NCI-H1092 treated with DMSO at 0.1 percent for 48 hours (cell line): ENCODE results near the gene SSTR1.
"Not testable (repeated sequence)": the region's sequence is repeated elsewhere in the genome, so short reads cannot be mapped to it uniquely, and the experiment has no call there.

Experiments
- DNase-seq: peaks from one replicate; lab custom pipeline; 2025; lab: John Stamatoyannopoulos, UW

The SSTR1 gene, protein sequence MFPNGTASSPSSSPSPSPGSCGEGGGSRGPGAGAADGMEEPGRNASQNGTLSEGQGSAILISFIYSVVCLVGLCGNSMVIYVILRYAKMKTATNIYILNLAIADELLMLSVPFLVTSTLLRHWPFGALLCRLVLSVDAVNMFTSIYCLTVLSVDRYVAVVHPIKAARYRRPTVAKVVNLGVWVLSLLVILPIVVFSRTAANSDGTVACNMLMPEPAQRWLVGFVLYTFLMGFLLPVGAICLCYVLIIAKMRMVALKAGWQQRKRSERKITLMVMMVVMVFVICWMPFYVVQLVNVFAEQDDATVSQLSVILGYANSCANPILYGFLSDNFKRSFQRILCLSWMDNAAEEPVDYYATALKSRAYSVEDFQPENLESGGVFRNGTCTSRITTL

DNA sequence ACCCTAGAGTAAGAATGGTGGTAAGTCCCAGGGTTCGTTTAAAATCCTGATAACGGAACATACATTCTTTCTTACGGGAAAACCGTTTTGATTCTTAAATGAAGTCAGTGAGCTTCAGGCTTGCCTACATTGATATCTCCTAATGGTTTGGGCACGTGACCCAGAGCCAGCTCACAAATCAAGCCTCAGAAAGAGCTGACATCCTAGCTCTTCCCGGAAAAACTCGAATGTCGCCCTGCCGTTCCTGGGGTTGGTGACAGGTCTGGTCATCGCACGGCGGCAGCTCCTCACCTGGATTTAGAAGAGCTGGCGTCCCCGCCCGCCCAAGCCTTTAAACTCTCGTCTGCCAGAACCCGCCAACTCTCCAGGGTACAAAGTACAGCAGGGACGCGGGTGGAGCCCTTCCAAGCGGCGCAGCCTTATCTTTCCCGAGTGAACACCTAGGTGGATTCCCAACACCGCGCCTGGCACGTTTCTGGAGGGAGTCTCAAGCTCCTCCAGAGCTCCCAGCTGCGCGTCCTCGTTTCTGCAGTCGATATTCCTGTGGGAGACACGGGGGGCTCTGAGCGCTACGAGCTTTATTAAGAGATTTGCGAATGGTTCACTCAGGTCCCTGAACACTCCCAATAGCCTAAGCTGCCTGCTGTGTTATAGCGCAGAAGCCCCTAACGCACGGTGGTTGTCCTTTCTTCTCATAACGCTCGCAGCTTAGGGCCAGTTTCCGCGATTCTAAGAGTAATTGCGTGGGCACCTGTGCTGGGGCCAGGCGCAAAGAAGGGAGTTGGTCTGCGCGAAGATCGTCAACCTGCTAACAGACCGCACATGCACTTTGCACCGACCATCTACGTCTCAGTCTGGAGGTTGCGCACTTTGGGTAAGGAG is at the start of gene SSTR1:
Gene SSTR1, plus strand, starts transcription at position 169 of the 882 bp plus-strand sequence. CDS start 1,486 bp downstream, outside the sequence.
- DNase-seq, result no peak

GRCh38 chr14:38158468-38158867 is 49.2 kb upstream of the SSTR1 start:
- DNase-seq, result no peak

- DNase-seq, result no peak
Measured at GRCh38 chr14:38168416-38168815, 39.3 kb upstream of the SSTR1 start.

DNA sequence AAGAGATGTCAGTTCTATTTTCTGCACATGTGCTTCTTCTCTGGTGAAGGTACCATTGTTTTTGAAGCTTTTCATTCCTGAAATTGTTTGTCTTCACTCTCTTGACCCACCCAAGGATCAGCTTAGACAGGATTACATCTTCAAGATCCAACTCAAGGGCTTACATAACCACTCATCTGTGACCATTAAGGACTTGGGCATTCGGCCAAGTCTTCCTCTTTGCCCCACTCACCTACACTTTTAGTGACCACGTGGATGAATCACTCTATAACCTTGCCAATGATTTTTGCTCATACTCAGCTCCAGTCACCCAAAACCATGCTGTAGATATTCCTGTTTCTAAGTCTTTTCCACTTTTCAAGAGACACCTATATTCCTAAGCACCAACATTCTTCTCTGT is 36.5 kb upstream of the SSTR1 start:
- no peak for DNase-seq

DNA sequence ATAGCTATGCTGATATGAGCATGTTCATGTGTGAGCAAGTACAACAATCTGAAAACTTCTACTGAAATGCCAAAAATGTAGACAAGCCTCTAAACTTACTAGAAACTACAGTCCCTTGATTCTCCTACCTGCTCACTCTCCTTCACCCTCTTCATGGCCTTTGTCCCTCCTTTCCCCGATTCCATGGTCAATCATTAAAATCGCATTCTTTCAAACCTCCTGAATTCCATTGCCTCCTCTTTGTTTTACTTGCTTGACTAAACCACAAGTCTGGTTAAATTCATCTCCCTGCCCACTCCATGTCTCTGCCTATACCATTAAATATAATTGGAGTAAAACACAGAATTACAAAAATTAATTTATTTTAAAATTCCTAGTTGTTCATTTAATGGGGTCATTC is 33.0 kb upstream of the SSTR1 start:
- DNase-seq, result no peak

- no peak for DNase-seq
Measured at GRCh38 chr14:38175658-38176057, 32.0 kb upstream of the SSTR1 start.

DNA sequence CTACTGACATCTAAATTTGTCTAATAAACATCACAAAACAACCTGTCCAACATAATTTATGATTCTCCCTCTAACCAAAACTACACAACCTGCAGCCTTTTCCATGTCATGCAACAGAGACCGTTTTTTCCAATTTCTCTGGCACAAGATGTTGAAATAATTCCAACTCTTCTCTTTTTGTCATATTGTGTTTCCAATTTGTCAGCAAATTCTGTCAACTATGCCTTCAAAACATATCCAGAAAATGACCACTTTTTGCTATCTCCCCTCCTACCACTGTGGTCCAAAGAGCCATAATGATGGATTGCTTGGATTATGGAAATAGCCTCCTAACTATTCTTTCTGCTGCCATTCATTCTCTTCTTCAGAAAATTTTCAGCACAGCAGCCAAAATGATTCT is 31.3 kb upstream of the SSTR1 start:
- DNase-seq, result no peak

- no peak for DNase-seq
Measured at GRCh38 chr14:38184132-38184531, 23.6 kb upstream of the SSTR1 start.

DNA sequence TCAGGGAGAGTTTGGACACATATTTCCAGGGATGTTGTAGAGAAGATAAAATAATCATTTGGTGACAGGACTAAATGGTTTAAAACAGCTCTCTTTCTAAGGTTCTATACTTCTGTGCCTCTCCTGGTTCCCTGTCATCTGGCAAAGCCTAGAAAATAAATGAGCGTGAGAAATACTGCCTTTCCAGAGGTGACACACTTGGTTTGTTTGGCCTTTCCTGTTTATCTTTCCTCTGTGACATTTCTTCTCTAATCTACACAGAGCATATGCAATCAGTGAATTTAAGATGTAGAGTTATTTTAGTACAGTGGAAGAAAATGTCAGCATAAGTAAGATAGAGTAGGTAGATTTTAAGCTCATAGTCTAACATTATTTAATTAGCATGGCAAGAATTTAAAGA is 22.0 kb upstream of the SSTR1 start:
- DNase-seq, result no peak

- DNase-seq, result no peak
Measured at GRCh38 chr14:38186216-38186615, 21.5 kb upstream of the SSTR1 start.

GRCh38 chr14:38187528-38187927 is 20.2 kb upstream of the SSTR1 start:
- no peak for DNase-seq

- no peak for DNase-seq
Measured at GRCh38 chr14:38189930-38190726, 17.6 kb upstream of the SSTR1 start.

DNA sequence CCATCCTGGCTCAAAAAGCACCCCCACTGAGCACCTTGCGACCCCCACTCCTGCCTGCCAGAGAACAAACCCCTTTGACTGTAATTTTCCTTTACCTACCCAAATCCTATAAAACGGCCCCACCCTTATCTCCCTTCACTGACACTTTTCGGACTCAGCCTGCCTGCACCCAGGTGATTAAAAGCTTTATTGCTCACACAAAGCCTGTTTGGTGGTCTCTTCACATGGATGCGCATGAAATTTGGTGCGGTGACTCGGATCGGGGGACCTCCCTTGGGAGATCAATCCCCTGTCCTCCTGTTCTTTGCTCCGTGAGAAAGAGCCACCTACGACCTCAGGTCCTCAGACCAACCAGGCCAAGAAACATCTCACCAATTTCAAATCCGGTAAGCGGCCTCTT is 16.9 kb upstream of the SSTR1 start:
- DNase-seq, result not testable (repeated sequence)

DNA sequence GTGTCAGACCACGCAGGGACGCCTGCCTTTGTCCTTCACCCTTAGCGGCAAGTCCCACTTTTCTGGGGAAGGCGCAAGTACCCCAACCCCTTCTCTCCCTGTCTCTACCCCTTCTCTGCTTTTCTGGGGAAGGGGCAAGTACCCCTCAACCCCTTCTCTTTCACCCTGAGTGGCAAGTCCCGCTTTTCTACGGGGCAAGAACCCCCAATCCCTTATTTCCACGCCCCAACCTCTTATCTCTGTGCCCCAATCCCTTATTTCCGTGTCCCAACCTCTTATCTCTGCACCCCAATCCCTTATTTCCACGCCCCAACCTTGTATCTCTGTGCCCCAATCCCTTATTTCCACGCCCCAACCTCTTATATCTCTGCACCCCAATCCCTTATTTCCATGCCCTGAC is 16.2 kb upstream of the SSTR1 start:
- DNase-seq, result not testable (repeated sequence)

- DNase-seq, result no peak
Measured at GRCh38 chr14:38197001-38197783, 10.5 kb upstream of the SSTR1 start.

DNA sequence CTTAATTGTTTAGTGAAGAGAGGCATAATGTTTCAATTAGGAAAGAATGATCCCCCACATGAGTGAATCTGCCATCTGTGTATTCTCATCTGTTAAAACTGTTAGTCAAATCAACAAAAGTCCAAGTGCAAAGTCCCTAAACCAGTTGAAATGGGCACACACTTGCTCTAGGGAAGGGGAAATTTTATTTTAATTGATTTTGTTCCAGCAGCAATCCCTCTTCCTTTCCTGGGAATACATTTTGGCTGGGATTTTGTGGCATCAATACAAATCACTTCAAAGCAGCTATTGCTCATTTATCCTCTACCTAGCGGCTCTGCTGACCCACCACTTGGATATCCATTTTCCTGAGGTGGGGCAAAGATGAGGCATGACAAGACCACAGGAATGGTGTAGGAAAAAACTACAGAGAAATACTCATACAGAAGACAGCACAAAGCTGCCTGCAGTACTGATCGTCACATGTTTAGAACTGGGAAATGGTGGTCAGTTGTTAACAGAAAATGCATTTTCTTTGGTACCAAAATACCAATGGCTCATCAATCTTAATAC is 9.8 kb upstream of the SSTR1 start:
- DNase-seq, result no peak

GRCh38 chr14:38198425-38198824 is 9.3 kb upstream of the SSTR1 start:
- DNase-seq, result no peak

GRCh38 chr14:38199076-38199475 is 8.6 kb upstream of the SSTR1 start:
- DNase-seq, result peak; percentile 26

- no peak for DNase-seq
Measured at GRCh38 chr14:38199739-38200138, 8.0 kb upstream of the SSTR1 start.

DNA sequence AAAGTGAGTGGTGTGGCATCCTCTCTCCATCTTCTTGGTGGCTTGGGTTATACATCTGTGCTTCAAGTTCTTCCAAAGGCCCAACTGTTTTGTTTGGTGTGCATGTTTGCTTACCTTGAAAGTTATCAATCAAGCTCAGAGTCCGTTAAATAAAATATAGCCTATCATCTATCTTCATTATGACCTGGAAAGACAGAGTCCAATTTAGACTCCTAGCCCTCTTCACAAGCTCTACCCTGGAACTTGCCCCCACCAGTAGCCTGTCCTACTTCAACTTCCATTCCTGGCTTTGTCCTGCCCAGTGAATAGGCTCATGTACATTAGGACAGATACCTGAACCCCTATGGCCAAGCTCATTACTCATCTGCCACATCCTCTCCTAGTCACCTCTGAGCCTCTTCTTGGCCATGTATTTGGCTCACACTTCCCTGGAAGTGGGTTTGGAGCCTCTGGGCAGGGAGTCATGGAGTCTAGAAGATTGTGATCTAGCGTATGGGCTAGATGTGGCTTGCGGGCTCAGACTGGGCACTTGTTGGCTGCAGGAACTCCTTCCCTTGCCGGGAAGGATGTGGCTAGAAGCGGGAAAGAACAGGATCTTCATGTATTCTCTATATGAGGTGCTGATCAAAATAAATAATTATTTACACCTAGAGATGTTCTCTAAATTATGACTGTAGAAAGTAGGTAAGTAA is 6.4 kb upstream of the SSTR1 start:
- DNase-seq, result no peak
